Measurements from ENCODE around the gene OR6Y1. TPM values are rescaled to one million over a fixed set of nuclear protein-coding genes. Genes with fewer than 3 reads are reported as not detected.

The OR6Y1 gene
- total and polyA plus RNA-seq, 2 of the 8 experiments (the other 6 are each of a cell fraction or from before 2014, with no cell fraction given), result 0.07 TPM; not detected in 1

GRCh38 chr1:158579733-158580132, 25.5 kb upstream of the OR6Y1 start, which contains the start of gene OR10X1:
TSS of gene OR10X1 (minus strand) at chr1:158579899. CDS start at chr1:158579899, 0 bp downstream.
- H3K9me3 ChIP-seq (ENCODE audit: insufficient read depth in 2 of 2, low read depth in 1 of 2, low read length in 1 of 2), result no peaks in the 10 kb centered on the region
- H3K9ac ChIP-seq (replicated peaks in 1 of 4; ENCODE audit: extremely low read depth in 1 of 4, low read depth in 3 of 4, low read length in 3 of 4), result no peak within 1 kb of the TSS
- H3K56ac ChIP-seq (replicated peaks; ENCODE audit: insufficient read length, low read depth, low read length), result no peak within 1 kb of the TSS
- H2AFZ ChIP-seq (ENCODE audit: low read length), result no peak within 1 kb of the TSS
- H3K27ac ChIP-seq (ENCODE audit: low read depth, low read length), result no peak within 1 kb of the TSS
- H3K79me2 ChIP-seq (ENCODE audit: control insufficient read depth in 1 of 2, insufficient read depth in 2 of 2, low read length in 2 of 2), result no peaks in the 10 kb centered on the region; a peak in 1 of 4 replicates
- no peak within 1 kb of the TSS for H3K18ac ChIP-seq (ENCODE audit: extremely low read depth, low read length)
- H2BK120ac ChIP-seq (replicated peaks; ENCODE audit: low read depth, low read length), result no peak within 1 kb of the TSS
- no peak within 1 kb of the TSS for H3K4me3 ChIP-seq (ENCODE audit: extremely low read depth in 1 of 4, insufficient read depth in 2 of 4, low read depth in 3 of 4, low read length in 4 of 4)
- H4K20me1 ChIP-seq (replicated peaks in 1 of 2; ENCODE audit: control insufficient read depth in 1 of 2, insufficient read depth in 2 of 2, low read length in 2 of 2), result no peaks in the 10 kb centered on the region
- no peaks in the 10 kb centered on the region for H3K36me3 ChIP-seq (ENCODE audit: control insufficient read depth in 2 of 4, insufficient read depth in 4 of 4, low read length in 3 of 4)
- no peak within 1 kb of the TSS for H4K8ac ChIP-seq (ENCODE audit: extremely low read depth, insufficient read depth, low read length)
- ChIA-PET POLR2A (ENCODE audit: partially characterized antibody) (no interaction called here), CTCF (ENCODE audit: partially characterized antibody) (no interaction called here)
- H2BK20ac ChIP-seq (ENCODE audit: low read length), result no peak within 1 kb of the TSS
- no peak within 1 kb of the TSS for H3K23ac ChIP-seq (ENCODE audit: insufficient read length)
- H4K91ac ChIP-seq (replicated peaks; ENCODE audit: insufficient read length, low read length), result no peak within 1 kb of the TSS
- FAIRE-seq (no peak), DNase-seq (ENCODE audit: low read depth in 1 of 2, low spot score in 2 of 2) (no peak)
- no peaks in the 10 kb centered on the region for H3K4me1 ChIP-seq (replicated peaks in 1 of 4; ENCODE audit: control insufficient read depth in 3 of 4, insufficient read depth in 4 of 4, low read length in 3 of 4)
- no peak for TF ChIP-seq RNF2 (IDR thresholded peaks at IDR 0.05; ENCODE audit: borderline replicate concordance, low read depth, low read length, missing control alignments, poor library complexity, severe bottlenecking)
- no peak for TF ChIP-seq KDM1A (IDR thresholded peaks at IDR 0.05; ENCODE audit: borderline replicate concordance, low read length)
- no peak for TF ChIP-seq HDAC2 (IDR thresholded peaks at IDR 0.05; ENCODE audit: borderline replicate concordance in 1 of 2, low read depth in 2 of 2, low read length in 2 of 2)
- TF ChIP-seq E2F6 (IDR thresholded peaks at IDR 0.05), result no peak
- no peak for TF ChIP-seq TAF1 (IDR thresholded peaks at IDR 0.05; ENCODE audit: low read depth, low read length)
- no peak for TF ChIP-seq ATF2 (IDR thresholded peaks at IDR 0.05; ENCODE audit: low read length)
- no peak within 1 kb of the TSS for H2BK5ac ChIP-seq (ENCODE audit: low read depth, low read length)
- H2AK5ac ChIP-seq (ENCODE audit: low read depth, low read length), result no peak within 1 kb of the TSS
- H3K4ac ChIP-seq (replicated peaks; ENCODE audit: insufficient read length, low read depth, low read length), result no peak within 1 kb of the TSS
- no peaks in the 10 kb centered on the region for H3K79me1 ChIP-seq (ENCODE audit: low read depth, low read length)
- WGBS, 2 experiments (ENCODE audit: extremely low coverage in 1 of 2, insufficient coverage in 1 of 2, insufficient read length in 1 of 2, insufficient replicate concordance in 2 of 2, low coverage in 1 of 2, low lambda C conversion rate in 2 of 2, missing lambda C conversion rate in 1 of 2), result 94% methylated on average over 1 of the region's 1 CpG; no CpG with 5 or more reads in 1 of the 2 experiments
- H3K23me2 ChIP-seq (ENCODE audit: low read depth, low read length), result no peaks in the 10 kb centered on the region
- no peak within 1 kb of the TSS for H2BK12ac ChIP-seq (ENCODE audit: low read depth, low read length)
- no peak within 1 kb of the TSS for H3K4me2 ChIP-seq (ENCODE audit: insufficient read depth in 1 of 2, low read depth in 2 of 2, low read length in 2 of 2)
- no peak within 1 kb of the TSS for H2BK15ac ChIP-seq (ENCODE audit: low read length)
- H3K14ac ChIP-seq (ENCODE audit: insufficient read length), result no peak within 1 kb of the TSS
- no peak within 1 kb of the TSS for H4K5ac ChIP-seq (ENCODE audit: insufficient read length, low read depth, low read length)
- no peaks in the 10 kb centered on the region for H3K27me3 ChIP-seq (replicated peaks in 1 of 4; ENCODE audit: control insufficient read depth in 3 of 4, extremely low read depth in 1 of 4, insufficient read depth in 3 of 4, low read length in 3 of 4)
